GM23338 (cell line): ENCODE results near the gene FNDC4. TPM values are rescaled to one million over a fixed set of nuclear protein-coding genes. Genes with fewer than 3 reads are reported as not detected.

ENCODE experiments used
- ATAC-seq: fragments of 200-7000 bp; cut with Tn5 transposase; 3 replicates; pipeline ENCODE4 v1.9.1; 2020
- DNase-seq: peaks from one replicate; pipeline ENCODE4 v3.0.0-alpha.2; 2015; ENCODE audit warnings: low spot score
- H2AFZ ChIP-seq: fragments of 200-600 bp; sonication (generic); 2 replicates; pipeline ENCODE4 v1.8.0; 2016; ENCODE audit warnings: antibody characterized with exemption, mild to moderate bottlenecking, moderate library complexity
- H3F3A ChIP-seq: fragments of 200-600 bp; sonication (generic); replicated peaks from 2 replicates; pipeline ENCODE4 v1.8.0; 2017; ENCODE audit warnings: antibody characterized with exemption, mixed run types, low read depth
- H3K27ac ChIP-seq: fragments of 200-600 bp; sonication (generic); 2 replicates; pipeline ENCODE4 v1.6.1; 2016; ENCODE audit warnings: low read depth
- H3K27me3 ChIP-seq: fragments of 200-600 bp; sonication (generic); 2 replicates; pipeline ENCODE4 v1.8.0; 2016; ENCODE audit warnings: mild to moderate bottlenecking, mixed run types, moderate library complexity; ENCODE audit not compliant: insufficient read depth
- H3K36me3 ChIP-seq: fragments of 200-600 bp; sonication (generic); 2 replicates; pipeline ENCODE4 v1.8.0; 2016; ENCODE audit warnings: mild to moderate bottlenecking; ENCODE audit not compliant: insufficient read depth
- H3K4me1 ChIP-seq: fragments of 200-600 bp; sonication (generic); 2 replicates; pipeline ENCODE4 v1.8.0; 2016; ENCODE audit warnings: mild to moderate bottlenecking, moderate library complexity; ENCODE audit not compliant: insufficient read depth
- H3K4me2 ChIP-seq: fragments of 200-600 bp; sonication (generic); 2 replicates; pipeline ENCODE4 v1.7.1; 2017; ENCODE audit warnings: mixed run types
- H3K4me3 ChIP-seq: fragments of 200-600 bp; sonication (generic); 2 replicates; pipeline ENCODE4 v1.6.1; 2016; ENCODE audit warnings: mixed run types
- H3K79me2 ChIP-seq: fragments of 200-600 bp; sonication (generic); replicated peaks from 2 replicates; pipeline ENCODE4 v1.8.0; 2017; ENCODE audit warnings: mild to moderate bottlenecking; ENCODE audit not compliant: insufficient read depth
- H3K9me2 ChIP-seq: fragments of 200-600 bp; sonication (generic); 2 replicates; pipeline ENCODE4 v1.8.0; 2017; ENCODE audit not compliant: insufficient read depth
- H4K20me1 ChIP-seq: fragments of 200-600 bp; sonication (generic); replicated peaks from 2 replicates; pipeline ENCODE4 v1.8.0; 2017; ENCODE audit warnings: mild to moderate bottlenecking; ENCODE audit not compliant: insufficient read depth
- H3K27ac Mint-ChIP-seq: 2 replicates; pipeline ENCODE4 v1.8.0; 2020; ENCODE audit warnings: inconsistent platforms, mild to moderate bottlenecking, moderate library complexity, mixed read lengths
- H3K27me3 Mint-ChIP-seq: 3 replicates; pipeline ENCODE4 v1.8.0; 2022; ENCODE audit warnings: low read depth, mild to moderate bottlenecking, moderate library complexity, mixed read lengths, inconsistent platforms; ENCODE audit not compliant: insufficient read depth, poor library complexity
- H3K36me3 Mint-ChIP-seq: 3 replicates; pipeline ENCODE4 v1.8.0; 2021; ENCODE audit warnings: low read depth, mild to moderate bottlenecking, inconsistent platforms, moderate library complexity, mixed read lengths
- H3K4me1 Mint-ChIP-seq: 3 replicates; pipeline ENCODE4 v1.8.0; 2020; ENCODE audit warnings: mild to moderate bottlenecking, inconsistent platforms, mixed read lengths
- H3K4me3 Mint-ChIP-seq: 3 replicates; pipeline ENCODE4 v1.8.0; 2021; ENCODE audit warnings: moderate library complexity, mild to moderate bottlenecking, inconsistent platforms, mixed read lengths
- H3K9me3 Mint-ChIP-seq: 3 replicates; pipeline ENCODE4 v1.8.0; 2020; ENCODE audit warnings: moderate library complexity, mild to moderate bottlenecking, inconsistent platforms, mixed read lengths
- CREB1 ChIP-seq: fragments of 250-450 bp; sonication (Bioruptor Pico); IDR thresholded peaks from 2 replicates; pipeline ENCODE4 v1.5.0; 2020; ENCODE audit warnings: low read depth, mild to moderate bottlenecking, moderate library complexity
- CTCF ChIP-seq, 2 experiments: fragments of 200-600 bp in 1 of 2; sonication (generic) in 1 of 2; conservative IDR thresholded peaks; 2 replicates each; pipeline versions ENCODE4 v1.5.1 to v1.6.1; 2016 to 2017; ENCODE audit warnings: antibody characterized with exemption in 2 of 2, low read depth in 2 of 2, mild to moderate bottlenecking in 2 of 2, moderate library complexity in 1 of 2
- JUNB ChIP-seq: IDR thresholded peaks from one replicate; pipeline ENCODE4 v1.6.1; 2016; ENCODE audit warnings: antibody characterized with exemption; ENCODE audit not compliant: unreplicated experiment
- NANOG ChIP-seq: IDR thresholded peaks from 2 replicates; pipeline ENCODE4 v1.6.1; 2016; ENCODE audit warnings: antibody characterized with exemption, borderline replicate concordance
- STAT1 ChIP-seq: IDR thresholded peaks from one replicate; pipeline ENCODE4 v1.6.1; 2016; ENCODE audit warnings: antibody characterized with exemption; ENCODE audit not compliant: unreplicated experiment
- polyA plus RNA-seq: library from polyadenylated mRNA; unstranded; fragments of >200 nt; fragmentation: Nextera tagmentation; extraction: Ambion mirVana; gene quantifications from 2 replicates; pipeline ENCODE4 v1.2.1, GENCODE V29; 2016
- total RNA-seq: library from RNA; depleted of rRNA; stranded (reverse); fragments of >200 nt; shearing (Covaris generic); gene quantifications from 2 replicates; pipeline ENCODE4 v1.2.3, GENCODE V29; 2014
- TF ChIP-seq, protein P1 (sequence below): IDR thresholded peaks from one replicate; pipeline ENCODE4 v1.6.1; 2018; ENCODE audit warnings: antibody characterized with exemption; ENCODE audit not compliant: unreplicated experiment
- TF ChIP-seq, protein P2 (sequence below): IDR thresholded peaks from 2 replicates; pipeline ENCODE4 v1.6.1; 2016; ENCODE audit warnings: antibody characterized with exemption

The FNDC4 gene
- total and polyA plus RNA-seq, 2 experiments from 2014 or later: 5.9 to 13.3 TPM

- Histone ChIP-seq H2AFZ (no peak overlapping the region), H3K79me2 (no peaks in the 10 kb centered on the region), H3K27ac (no peak overlapping the region), H4K20me1 (no peaks in the 10 kb centered on the region), H3F3A (no peaks in the 10 kb centered on the region), H3K4me1 (no peaks in the 10 kb centered on the region), H3K4me2 (no peak overlapping the region), H3K27me3 (no peaks in the 10 kb centered on the region), H3K9me2 (no peaks in the 10 kb centered on the region), H3K4me3 (no peak overlapping the region), H3K36me3 (no peaks in the 10 kb centered on the region)
- ATAC-seq: no peak
- Mint-ChIP-seq H3K27ac (no peak overlapping the region), H3K4me3 (no peak overlapping the region), H3K9me3 (no peaks in the 10 kb centered on the region), H3K27me3 (peaks cover 4% of the 10 kb centered on the region), H3K36me3 (no peaks in the 10 kb centered on the region), H3K4me1 (no peaks in the 10 kb centered on the region)
- no peak for DNase-seq
- TF ChIP-seq CTCF (conservative IDR thresholded peaks at IDR 0.05; ENCODE audit: low read depth in 2 of 2) (no peak), NANOG (no peak), CREB1 (no peak)
These were observed 32.2 kb upstream of the FNDC4 start for GRCh38 chr2:27527182-27527581.

GRCh38 chr2:27522400-27522945, 27.5 kb upstream of the FNDC4 start:
- no peak for DNase-seq
- 0 out of 2 replicates have a peak overlapping the region, but pooled peaks have one; percentile 14 for H2AFZ ChIP-seq
- no peaks in the 10 kb centered on the region for H3K36me3 ChIP-seq
- H3K79me2 ChIP-seq: no peaks in the 10 kb centered on the region
- Mint-ChIP-seq H3K27me3 (peaks cover 3% of the 10 kb centered on the region), H3K36me3 (no peaks in the 10 kb centered on the region), H3K4me1 (no peaks in the 10 kb centered on the region), H3K9me3 (no peaks in the 10 kb centered on the region), H3K4me3 (no peak overlapping the region), H3K27ac (no peak overlapping the region)
- H3F3A ChIP-seq: no peaks in the 10 kb centered on the region
- H3K9me2 ChIP-seq: no peaks in the 10 kb centered on the region
- no peak for ATAC-seq
- H3K4me2 ChIP-seq: no peak overlapping the region
- H3K27me3 ChIP-seq: no peaks in the 10 kb centered on the region
- H3K27ac ChIP-seq: no peak overlapping the region
- TF ChIP-seq CREB1 (no peak), CTCF (conservative IDR thresholded peaks at IDR 0.05; ENCODE audit: low read depth in 2 of 2) (peak; percentile 13; a peak in 1 of 4 replicates)
- H3K4me1 ChIP-seq: no peaks in the 10 kb centered on the region
- no peak overlapping the region for H3K4me3 ChIP-seq
- H4K20me1 ChIP-seq: no peaks in the 10 kb centered on the region

- Histone ChIP-seq H3K27me3 (no peaks in the 10 kb centered on the region), H3K4me2 (no peak overlapping the region), H3K27ac (no peak overlapping the region), H3K9me2 (no peaks in the 10 kb centered on the region), H3F3A (no peaks in the 10 kb centered on the region), H3K4me1 (no peaks in the 10 kb centered on the region), H3K36me3 (no peaks in the 10 kb centered on the region), H3K79me2 (no peaks in the 10 kb centered on the region), H2AFZ (no peak overlapping the region), H4K20me1 (no peaks in the 10 kb centered on the region), H3K4me3 (no peak overlapping the region)
- TF ChIP-seq STAT1: no peak
- TF ChIP-seq, protein P1, sequence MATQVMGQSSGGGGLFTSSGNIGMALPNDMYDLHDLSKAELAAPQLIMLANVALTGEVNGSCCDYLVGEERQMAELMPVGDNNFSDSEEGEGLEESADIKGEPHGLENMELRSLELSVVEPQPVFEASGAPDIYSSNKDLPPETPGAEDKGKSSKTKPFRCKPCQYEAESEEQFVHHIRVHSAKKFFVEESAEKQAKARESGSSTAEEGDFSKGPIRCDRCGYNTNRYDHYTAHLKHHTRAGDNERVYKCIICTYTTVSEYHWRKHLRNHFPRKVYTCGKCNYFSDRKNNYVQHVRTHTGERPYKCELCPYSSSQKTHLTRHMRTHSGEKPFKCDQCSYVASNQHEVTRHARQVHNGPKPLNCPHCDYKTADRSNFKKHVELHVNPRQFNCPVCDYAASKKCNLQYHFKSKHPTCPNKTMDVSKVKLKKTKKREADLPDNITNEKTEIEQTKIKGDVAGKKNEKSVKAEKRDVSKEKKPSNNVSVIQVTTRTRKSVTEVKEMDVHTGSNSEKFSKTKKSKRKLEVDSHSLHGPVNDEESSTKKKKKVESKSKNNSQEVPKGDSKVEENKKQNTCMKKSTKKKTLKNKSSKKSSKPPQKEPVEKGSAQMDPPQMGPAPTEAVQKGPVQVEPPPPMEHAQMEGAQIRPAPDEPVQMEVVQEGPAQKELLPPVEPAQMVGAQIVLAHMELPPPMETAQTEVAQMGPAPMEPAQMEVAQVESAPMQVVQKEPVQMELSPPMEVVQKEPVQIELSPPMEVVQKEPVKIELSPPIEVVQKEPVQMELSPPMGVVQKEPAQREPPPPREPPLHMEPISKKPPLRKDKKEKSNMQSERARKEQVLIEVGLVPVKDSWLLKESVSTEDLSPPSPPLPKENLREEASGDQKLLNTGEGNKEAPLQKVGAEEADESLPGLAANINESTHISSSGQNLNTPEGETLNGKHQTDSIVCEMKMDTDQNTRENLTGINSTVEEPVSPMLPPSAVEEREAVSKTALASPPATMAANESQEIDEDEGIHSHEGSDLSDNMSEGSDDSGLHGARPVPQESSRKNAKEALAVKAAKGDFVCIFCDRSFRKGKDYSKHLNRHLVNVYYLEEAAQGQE: no peak
- TF ChIP-seq, protein P2, sequence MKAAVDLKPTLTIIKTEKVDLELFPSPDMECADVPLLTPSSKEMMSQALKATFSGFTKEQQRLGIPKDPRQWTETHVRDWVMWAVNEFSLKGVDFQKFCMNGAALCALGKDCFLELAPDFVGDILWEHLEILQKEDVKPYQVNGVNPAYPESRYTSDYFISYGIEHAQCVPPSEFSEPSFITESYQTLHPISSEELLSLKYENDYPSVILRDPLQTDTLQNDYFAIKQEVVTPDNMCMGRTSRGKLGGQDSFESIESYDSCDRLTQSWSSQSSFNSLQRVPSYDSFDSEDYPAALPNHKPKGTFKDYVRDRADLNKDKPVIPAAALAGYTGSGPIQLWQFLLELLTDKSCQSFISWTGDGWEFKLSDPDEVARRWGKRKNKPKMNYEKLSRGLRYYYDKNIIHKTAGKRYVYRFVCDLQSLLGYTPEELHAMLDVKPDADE: no peak
- no peak for TF ChIP-seq JUNB
- Mint-ChIP-seq H3K9me3 (no peaks in the 10 kb centered on the region), H3K27ac (no peak overlapping the region), H3K4me1 (no peaks in the 10 kb centered on the region), H3K27me3 (peaks cover 3% of the 10 kb centered on the region), H3K36me3 (no peaks in the 10 kb centered on the region), H3K4me3 (no peak overlapping the region; the same call in 2 of the 3 replicates)
- DNase-seq (no peak), ATAC-seq (no peak)
These were observed 25.3 kb upstream of the FNDC4 start for GRCh38 chr2:27520316-27520715.
